ENCODE measurements around the gene TRIM3. TPM values are rescaled to one million over a fixed set of nuclear protein-coding genes. Genes with fewer than 3 reads are reported as not detected.

TRIM3 gene
- polyA plus RNA-seq, 1 experiment = 10.4 TPM

DNA sequence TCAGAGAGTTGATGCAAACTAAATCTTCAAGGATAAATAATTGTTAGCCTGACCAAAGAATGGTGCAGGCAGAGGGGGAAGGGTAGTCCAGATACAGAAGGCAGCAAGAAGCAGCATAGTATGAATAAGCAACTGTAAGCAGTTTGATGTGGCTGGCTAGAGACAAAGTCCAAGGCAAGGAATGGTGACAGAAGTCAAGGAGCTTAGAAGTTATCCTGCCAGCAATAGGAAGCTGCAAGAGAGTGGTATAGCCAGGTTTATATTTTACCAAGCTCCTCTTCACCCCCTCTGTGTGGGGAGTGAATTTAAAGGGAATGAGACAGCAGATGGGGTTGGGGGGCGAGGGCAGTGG is 14.7 kb downstream of the TRIM3 start:
- ChIA-PET CTCF (interaction anchor here (1.0 to 1.7 kb wide), 2 partner anchors 15 to 16 kb away, joined by 3 to 5 read pairs; partner anchors contain the start of gene TRIM3), POLR2A (no interaction called here)
- no peak for DNase-seq (ENCODE audit: low read depth)
- peaks cover 26% of the 10 kb centered on the region for H3K36me3 ChIP-seq (ENCODE audit: control insufficient read depth, insufficient read depth, low read length)
- TF ChIP-seq CTCF (IDR thresholded peaks at IDR 0.05; ENCODE audit: insufficient read depth, low read depth, low read length) = no peak
- H3K27me3 ChIP-seq (ENCODE audit: control insufficient read depth, insufficient read depth, low read length) = no peaks in the 10 kb centered on the region
- H3K4me3 ChIP-seq (ENCODE audit: low read depth, low read length) = no peak overlapping the region

- no peak for TF ChIP-seq CTCF (IDR thresholded peaks at IDR 0.05; ENCODE audit: insufficient read depth, low read depth, low read length)
- no peak for DNase-seq (ENCODE audit: low read depth)
- ChIA-PET POLR2A (no interaction called here), CTCF (interaction anchor here (1.0 to 1.7 kb wide), 2 partner anchors 15 kb away, joined by 3 to 5 read pairs; partner anchors contain the start of gene TRIM3)
- Histone ChIP-seq H3K36me3 (ENCODE audit: control insufficient read depth, insufficient read depth, low read length) (peaks cover 26% of the 10 kb centered on the region), H3K4me3 (ENCODE audit: low read depth, low read length) (no peak overlapping the region), H3K27me3 (ENCODE audit: control insufficient read depth, insufficient read depth, low read length) (no peaks in the 10 kb centered on the region)
Measured at GRCh38 chr11:6458352-6459098, 15.2 kb downstream of the TRIM3 start.

DNA sequence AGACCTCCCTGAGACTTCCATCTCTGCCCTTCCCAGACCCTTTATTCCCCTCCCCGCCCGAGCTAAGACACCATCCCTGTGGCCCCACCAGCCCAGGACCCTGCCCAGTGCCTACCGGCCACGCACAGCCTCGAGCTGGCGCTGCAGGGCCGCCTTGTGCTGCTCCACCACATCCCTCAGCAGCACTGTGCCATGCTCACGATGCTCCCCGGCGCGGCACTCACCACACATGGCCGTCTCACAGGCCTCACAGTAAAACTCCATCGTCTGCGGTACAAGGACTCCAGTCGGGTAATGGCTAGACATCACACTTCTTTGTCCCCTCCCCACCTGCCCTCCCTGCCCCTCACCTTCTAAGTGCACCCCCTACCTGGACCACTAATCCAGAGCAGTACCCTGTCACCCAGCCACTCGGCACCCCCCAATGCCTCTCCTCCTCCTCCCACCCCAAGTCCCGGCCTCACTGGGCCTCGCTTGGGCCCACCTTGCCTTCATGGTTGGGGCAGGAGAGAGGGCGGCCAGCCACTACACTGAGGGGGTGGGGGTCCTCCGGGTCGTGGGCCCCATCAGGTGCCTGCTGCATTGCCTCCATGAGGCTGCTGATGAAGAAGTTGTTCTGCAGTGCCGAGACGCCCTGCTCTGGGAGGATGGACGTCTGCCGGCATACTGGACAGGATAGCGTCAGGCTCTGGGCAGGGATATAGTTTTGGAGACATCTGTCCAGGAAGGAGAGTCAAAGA is 16.0 kb downstream of the TRIM3 start:
- H3K36me3 ChIP-seq (ENCODE audit: control insufficient read depth, insufficient read depth, low read length) = peaks cover 26% of the 10 kb centered on the region
- H3K27me3 ChIP-seq (ENCODE audit: control insufficient read depth, insufficient read depth, low read length) = no peaks in the 10 kb centered on the region
- no peak for TF ChIP-seq CTCF (IDR thresholded peaks at IDR 0.05; ENCODE audit: insufficient read depth, low read depth, low read length)
- ChIA-PET POLR2A (no interaction called here), CTCF (interaction anchor here (1.7 to 6.1 kb wide), 2 partner anchors 14 to 15 kb away, joined by 5 to 61 read pairs; partner anchors contain the start of gene HPX)
- H3K4me3 ChIP-seq (ENCODE audit: low read depth, low read length) = no peak overlapping the region
- DNase-seq (ENCODE audit: low read depth) = no peak

DNA sequence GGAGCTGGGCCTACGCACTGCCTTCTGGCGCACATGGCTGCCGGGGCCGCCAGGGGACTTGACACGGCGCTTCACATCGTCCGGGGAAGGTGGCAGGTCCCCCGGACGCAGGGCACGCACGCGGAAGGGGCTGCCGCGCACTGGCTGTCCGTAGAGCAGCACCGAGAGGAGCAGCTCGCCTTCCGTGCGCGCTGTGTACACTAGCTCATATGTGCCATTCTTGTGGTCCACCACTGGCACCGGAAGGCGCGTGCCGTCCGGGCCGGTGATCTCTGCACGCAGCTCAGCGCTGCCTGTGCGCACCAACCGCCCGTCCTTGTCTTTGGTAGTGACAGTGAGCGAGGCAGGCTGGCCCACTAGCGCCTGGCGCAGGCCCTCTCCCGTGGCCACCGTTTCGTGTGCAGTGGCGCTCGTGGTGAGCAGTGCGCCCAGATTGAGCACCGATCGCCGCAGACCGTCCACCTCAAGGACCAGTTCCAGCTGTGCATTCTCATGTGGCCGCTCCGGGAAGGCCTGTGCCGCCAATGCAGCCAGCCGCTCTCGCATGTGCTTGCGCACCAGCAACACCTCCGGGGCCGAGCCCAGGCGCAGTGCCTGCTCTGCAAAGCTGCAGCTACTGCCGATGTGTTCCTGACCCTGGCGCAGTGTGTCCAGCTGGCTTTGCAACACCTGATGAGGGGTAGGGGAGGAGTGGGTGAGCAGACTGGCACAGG is 17.2 kb downstream of the TRIM3 start:
- Histone ChIP-seq H3K27me3 (ENCODE audit: control insufficient read depth, insufficient read depth, low read length) (no peaks in the 10 kb centered on the region), H3K4me3 (ENCODE audit: low read depth, low read length) (no peak overlapping the region), H3K36me3 (ENCODE audit: control insufficient read depth, insufficient read depth, low read length) (peaks cover 26% of the 10 kb centered on the region)
- no peak for DNase-seq (ENCODE audit: low read depth)
- TF ChIP-seq CTCF (IDR thresholded peaks at IDR 0.05; ENCODE audit: insufficient read depth, low read depth, low read length) = no peak
- ChIA-PET POLR2A (no interaction called here), CTCF (interaction anchor here (4.5 to 6.1 kb wide), 2 partner anchors 14 to 78 kb away, joined by 21 to 61 read pairs; partner anchors contain the start of gene HPX)

DNA sequence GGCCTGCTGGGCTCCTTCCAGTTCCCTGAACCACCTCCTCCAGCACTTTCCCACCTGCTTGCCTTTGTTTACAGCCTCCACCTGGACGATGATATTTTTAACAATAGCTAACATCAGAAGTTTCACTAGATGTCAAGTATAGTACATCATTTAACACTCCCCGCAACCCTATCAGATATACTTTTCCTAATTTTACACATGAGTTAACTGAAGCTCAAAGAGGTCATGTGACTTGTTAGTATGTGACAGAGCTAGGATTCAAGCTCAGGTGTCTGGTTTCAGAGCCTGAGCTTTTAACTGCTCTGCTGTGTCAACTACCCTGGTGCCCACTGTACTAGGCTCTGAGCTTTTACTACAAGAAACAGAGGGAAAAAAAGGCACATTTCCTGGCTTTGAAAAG is 18.7 kb downstream of the TRIM3 start:
- H3K4me3 ChIP-seq (ENCODE audit: low read depth, low read length) = no peak overlapping the region
- no peaks in the 10 kb centered on the region for H3K27me3 ChIP-seq (ENCODE audit: control insufficient read depth, insufficient read depth, low read length)
- H3K36me3 ChIP-seq (ENCODE audit: control insufficient read depth, insufficient read depth, low read length) = peaks cover 34% of the 10 kb centered on the region
- CTCF ChIA-PET = interaction anchor here (1.2 to 6.1 kb wide), 4 partner anchors 12 to 76 kb away, joined by 4 to 61 read pairs (median 17); partner anchors contain the start of gene HPX
- no peak for TF ChIP-seq CTCF (IDR thresholded peaks at IDR 0.05; ENCODE audit: insufficient read depth, low read depth, low read length)
- POLR2A ChIA-PET = no interaction called here
- DNase-seq (ENCODE audit: low read depth) = no peak
